IMR-90 (cell line): ENCODE data around the gene SLC16A5. TPM values are rescaled to one million over a fixed set of nuclear protein-coding genes. Genes with fewer than 3 reads are reported as not detected.

ENCODE experiments used
- ATAC-seq: fragments of 200-7000 bp; cut with Tn5 transposase; 2 replicates; pipeline ENCODE4 v1.9.1; 2020; ENCODE audit warnings: low read depth, mild to moderate bottlenecking, moderate library complexity
- BruUV-seq: library from RNA; stranded (reverse); fragments of 400-500 nt; replicated peaks from 2 replicates; lab custom pipeline; 2021; lab: Mats Ljungman, UMichigan
- CTCF ChIA-PET: fragments of 300-600 bp; formaldehyde crosslinking; extraction: SDS; loops from one replicate; lab custom pipeline; 2021; ENCODE audit warnings: antibody characterized with exemption; lab: Yijun Ruan, JAX
- POLR2A ChIA-PET: fragments of 300-600 bp; sonication (Branson Sonifier 250); formaldehyde crosslinking; loops from one replicate; lab custom pipeline; 2022; ENCODE audit warnings: antibody characterized with exemption; ENCODE audit not compliant: unreplicated experiment; lab: Charles Lee
- DNase-seq: peaks from one replicate; pipeline ENCODE4 v3.0.0; 2013
- H2AFZ ChIP-seq: replicated peaks from 2 replicates; pipeline ENCODE3; 2013; ENCODE audit warnings: low read length, mild to moderate bottlenecking; ENCODE audit not compliant: poor library complexity
- H2AK5ac ChIP-seq: 2 replicates; pipeline ENCODE4 v1.6.1; 2013; ENCODE audit warnings: low read depth, low read length, inconsistent platforms
- H2AK9ac ChIP-seq: replicated peaks from 2 replicates; pipeline ENCODE3; 2013; ENCODE audit warnings: mild to moderate bottlenecking, low read depth, low read length, moderate library complexity; ENCODE audit not compliant: poor library complexity
- H2BK120ac ChIP-seq: 2 replicates; pipeline ENCODE4 v1.6.1; 2013; ENCODE audit warnings: low read depth, low read length, inconsistent platforms
- H2BK15ac ChIP-seq: 3 replicates; pipeline ENCODE4 v1.6.1; 2013; ENCODE audit warnings: low read depth, low read length, inconsistent platforms
- H2BK20ac ChIP-seq: 2 replicates; pipeline ENCODE4 v1.6.1; 2013; ENCODE audit warnings: low read depth, mild to moderate bottlenecking, inconsistent platforms, low read length, moderate library complexity
- H2BK5ac ChIP-seq: 2 replicates; pipeline ENCODE4 v1.6.1; 2013; ENCODE audit warnings: mild to moderate bottlenecking, low read depth, low read length, inconsistent platforms; ENCODE audit not compliant: poor library complexity, severe bottlenecking
- H3K14ac ChIP-seq: replicated peaks from 2 replicates; pipeline ENCODE4 v1.6.1; 2013; ENCODE audit warnings: low read depth, low read length, inconsistent platforms
- H3K18ac ChIP-seq: 2 replicates; pipeline ENCODE4 v1.6.1; 2013; ENCODE audit warnings: low read depth, low read length, control low read depth
- H3K23ac ChIP-seq: 2 replicates; pipeline ENCODE4 v1.6.1; 2013; ENCODE audit warnings: low read depth, low read length, inconsistent platforms
- H3K27ac ChIP-seq: 2 replicates; pipeline ENCODE4 v1.5.1; 2013; ENCODE audit warnings: mild to moderate bottlenecking, control low read depth, low read length; ENCODE audit not compliant: insufficient read depth
- H3K27me3 ChIP-seq: 2 replicates; pipeline ENCODE4 v1.6.1; 2013; ENCODE audit warnings: low read length; ENCODE audit not compliant: control insufficient read depth, insufficient read depth
- H3K36me3 ChIP-seq: 2 replicates; pipeline ENCODE4 v1.6.1; 2013; ENCODE audit warnings: low read length, mixed read lengths; ENCODE audit not compliant: control insufficient read depth, insufficient read depth
- H3K4ac ChIP-seq: 2 replicates; pipeline ENCODE4 v1.6.1; 2013; ENCODE audit warnings: low read depth, low read length, inconsistent platforms
- H3K4me1 ChIP-seq: 2 replicates; pipeline ENCODE4 v1.6.1; 2013; ENCODE audit warnings: low read length, mixed read lengths; ENCODE audit not compliant: control insufficient read depth, insufficient read depth
- H3K4me2 ChIP-seq: 2 replicates; pipeline ENCODE4 v1.6.1; 2013; ENCODE audit warnings: low read depth, mild to moderate bottlenecking, control low read depth, low read length, moderate library complexity
- H3K4me3 ChIP-seq: 2 replicates; pipeline ENCODE4 v1.5.1; 2013; ENCODE audit warnings: low read depth, mild to moderate bottlenecking, control low read depth, low read length, moderate library complexity; ENCODE audit not compliant: insufficient read depth
- H3K56ac ChIP-seq: 2 replicates; pipeline ENCODE4 v1.6.1; 2013; ENCODE audit warnings: low read length, inconsistent platforms; ENCODE audit not compliant: insufficient read depth; ENCODE audit errors: extremely low read depth
- H3K79me1 ChIP-seq, 2 experiments: 2 replicates each; pipeline ENCODE4 v1.6.1; 2013; ENCODE audit warnings: low read length in 2 of 2, inconsistent platforms in 1 of 2, low read depth in 1 of 2
- H3K9ac ChIP-seq: 2 replicates; pipeline ENCODE4 v1.6.1; 2013; ENCODE audit warnings: low read depth, low read length, control low read depth
- H3K9me1 ChIP-seq: 2 replicates; pipeline ENCODE4 v1.6.1; 2013; ENCODE audit warnings: low read length, inconsistent platforms; ENCODE audit not compliant: insufficient read depth
- H3K9me3 ChIP-seq: 2 replicates; pipeline ENCODE4 v1.6.1; 2013; ENCODE audit warnings: low read length; ENCODE audit not compliant: control insufficient read depth, insufficient read depth
- H4K20me1 ChIP-seq: 2 replicates; pipeline ENCODE4 v1.6.1; 2013; ENCODE audit warnings: low read length, inconsistent platforms; ENCODE audit not compliant: insufficient read depth
- H4K5ac ChIP-seq: 2 replicates; pipeline ENCODE4 v1.6.1; 2013; ENCODE audit warnings: mild to moderate bottlenecking, low read depth, low read length, control low read depth
- H4K8ac ChIP-seq, 2 experiments: 2 replicates each; pipeline ENCODE4 v1.6.1; 2013; ENCODE audit warnings: low read depth in 2 of 2, low read length in 2 of 2, control low read depth in 1 of 2, inconsistent platforms in 1 of 2
- H4K91ac ChIP-seq: 2 replicates; pipeline ENCODE4 v1.6.1; 2013; ENCODE audit warnings: low read depth, low read length, inconsistent platforms; ENCODE audit not compliant: insufficient read depth
- BHLHE40 ChIP-seq: fragments of 150-350 bp; IDR thresholded peaks from 2 replicates; pipeline ENCODE4 v1.6.1; 2016; ENCODE audit warnings: mild to moderate bottlenecking, low read depth, low read length
- CHD1 ChIP-seq: IDR thresholded peaks from 2 replicates; pipeline ENCODE4 v1.6.1; 2012; ENCODE audit warnings: low read depth, low read length, improper control_type of control experiment
- CTCF ChIP-seq: conservative IDR thresholded peaks from 2 replicates; pipeline ENCODE4 v1.5.1; 2012; ENCODE audit warnings: mild to moderate bottlenecking, low read depth, low read length, improper control_type of control experiment
- FOS ChIP-seq: fragments of 150-350 bp; IDR thresholded peaks from 2 replicates; pipeline ENCODE4 v1.6.1; 2016; ENCODE audit warnings: low read depth, low read length
- MAFK ChIP-seq: IDR thresholded peaks from 2 replicates; pipeline ENCODE4 v1.6.1; 2012; ENCODE audit warnings: low read depth, low read length, improper control_type of control experiment
- MXI1 ChIP-seq: IDR thresholded peaks from 2 replicates; pipeline ENCODE4 v1.6.1; 2012; ENCODE audit warnings: low read depth, mild to moderate bottlenecking, low read length, moderate library complexity, borderline replicate concordance
- NFE2L2 ChIP-seq: fragments of 150-350 bp; IDR thresholded peaks from 2 replicates; pipeline ENCODE4 v1.6.1; 2016; ENCODE audit warnings: low read depth, mild to moderate bottlenecking, low read length
- POLR2A ChIP-seq: IDR thresholded peaks from 2 replicates; pipeline ENCODE4 v1.6.1; 2012; ENCODE audit warnings: mild to moderate bottlenecking, low read depth, low read length
- RAD21 ChIP-seq: IDR thresholded peaks from 2 replicates; pipeline ENCODE4 v1.6.1; 2012; ENCODE audit warnings: low read length, improper control_type of control experiment
- RCOR1 ChIP-seq: IDR thresholded peaks from 2 replicates; pipeline ENCODE4 v1.6.1; 2012; ENCODE audit warnings: mild to moderate bottlenecking, low read length, improper control_type of control experiment; ENCODE audit not compliant: insufficient replicate concordance
- RFX5 ChIP-seq: IDR thresholded peaks from 2 replicates; pipeline ENCODE4 v1.8.0; 2012; ENCODE audit warnings: low read depth, mild to moderate bottlenecking, low read length, moderate library complexity
- SMC3 ChIP-seq: fragments of 150-350 bp; IDR thresholded peaks from 2 replicates; pipeline ENCODE4 v1.6.1; 2016; ENCODE audit warnings: low read depth, mild to moderate bottlenecking, antibody characterized with exemption, low read length, moderate library complexity
- WGBS, 2 experiments: methylation state at CpG; one replicate each; pipeline versions ENCODE4 v1.1.5 to v1.1.7; 2013; ENCODE audit warnings: missing lambda C conversion rate in 2 of 2; ENCODE audit not compliant: insufficient read length in 1 of 2; ENCODE audit errors: extremely low coverage in 2 of 2; 5-methylcytosine and 5-hydroxymethylcytosine counted together
- dilution Hi-C: fragments of 300-500 bp; cut with HindIII; formaldehyde crosslinking; loops from one replicate; pipeline ENCODE4 v1.14.3; 2018; ENCODE audit warnings: low sequenced_read_pairs; ENCODE audit not compliant: unreplicated experiment
- in situ Hi-C: fragments of 300-500 bp; cut with MboI; formaldehyde crosslinking; loops from 3 replicates; pipeline ENCODE4 v1.14.3; 2019; ENCODE audit warnings: low sequenced_read_pairs, inconsistent platforms, mixed read lengths
- intact Hi-C: fragments of 100-400 bp; cut with micrococcal nuclease; formaldehyde crosslinking; loops from 2 replicates; pipeline ENCODE4 v1.10.0; 2022
- polyA plus RNA-seq, 3 experiments: library from polyadenylated mRNA; depleted of rRNA; stranded (reverse); fragments of >200 nt; gene quantifications; 2 replicates each; pipeline ENCODE4 v1.2.3, GENCODE V29; 2012; ENCODE audit warnings: low replicate concordance in 1 of 3
- total RNA-seq: library from RNA; depleted of rRNA; stranded (reverse); fragments of >200 nt; gene quantifications from 2 replicates; pipeline ENCODE4 v1.2.3, GENCODE V29; 2012
- TF ChIP-seq, protein P1 (sequence below): fragments of 150-350 bp; IDR thresholded peaks from 2 replicates; pipeline ENCODE4 v1.6.1; 2017; ENCODE audit warnings: mild to moderate bottlenecking, antibody characterized with exemption, low read length, low read depth

SLC16A5 gene
- total and polyA plus RNA-seq, 2 of the 4 experiments (the other 2 are of a cell fraction) = 1.8 to 7.1 TPM

DNA sequence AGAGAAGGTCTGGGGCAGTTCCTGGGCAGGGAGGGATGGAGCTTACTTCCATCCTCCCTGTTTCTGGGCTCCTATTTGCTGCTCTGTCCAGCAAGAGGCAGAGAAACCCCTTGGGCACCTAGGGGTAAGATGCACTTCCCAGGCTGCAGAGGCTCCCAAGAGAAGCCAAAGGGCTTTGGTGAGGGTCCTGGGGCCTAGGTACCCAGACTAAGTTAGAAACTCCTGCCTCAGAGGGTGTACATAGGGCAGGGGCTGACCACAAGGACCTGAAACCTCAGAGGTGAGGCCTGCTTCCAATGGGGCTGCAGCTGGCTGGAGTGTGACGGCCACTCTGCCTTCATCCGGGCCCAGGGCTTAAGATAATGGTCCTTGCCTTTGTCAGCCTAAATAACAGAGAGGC is 20.4 kb downstream of the SLC16A5 start:
- 83% methylated on average over 1 of the region's 2 CpGs; no CpG with 5 or more reads in 1 of the 2 experiments for WGBS, 2 experiments

More for the DNA sequence above, 20.4 kb downstream of the SLC16A5 start:
- Histone ChIP-seq H3K4me1 (0 out of 2 replicates have a peak, but pooled peaks cover 4% of the 10 kb centered on the region), H4K8ac (no peak overlapping the region), H3K4me2 (no peak overlapping the region), H3K36me3 (peaks cover 2% of the 10 kb centered on the region; the same call in 1 of the 2 replicates), H2AK5ac (no peak overlapping the region), H4K91ac (no peak overlapping the region), H4K5ac (no peak overlapping the region), H2BK120ac (no peak overlapping the region), H3K9me3 (no peaks in the 10 kb centered on the region), H3K4me3 (no peak overlapping the region), H3K27ac (no peak overlapping the region), H2BK15ac (no peak overlapping the region), H2BK5ac (no peak overlapping the region), H2BK20ac (no peak overlapping the region), H2AFZ (no peak overlapping the region), H3K79me1 (peaks cover 17 to 24% of the 10 kb centered on the region in 2 experiments), H3K4ac (no peak overlapping the region), H3K14ac (no peak overlapping the region), H3K9ac (no peak overlapping the region), H3K56ac (no peak overlapping the region), H2AK9ac (no peak overlapping the region), H3K9me1 (0 out of 2 replicates have a peak, but pooled peaks cover 5% of the 10 kb centered on the region), H3K27me3 (peaks cover 2% of the 10 kb centered on the region; the same call in 1 of the 2 replicates), H3K23ac (no peak overlapping the region), H3K18ac (no peak overlapping the region), H4K20me1 (no peaks in the 10 kb centered on the region)
- dilution Hi-C loops (no loop called here), intact Hi-C loops (loop anchor here (5.0 kb wide), 1 partner anchor 36 kb away; no protein-coding TSS in a partner anchor), in situ Hi-C loops (no loop called here)
- DNase-seq (no peak), ATAC-seq (no peak)
- ChIA-PET POLR2A (no interaction called here), CTCF (interaction anchor here (1.0 kb wide), 1 partner anchor 47 kb away, joined by 3 read pairs; no protein-coding TSS in a partner anchor)
- BruUV-seq = no TSS peak
- no peak for TF ChIP-seq CHD1
- TF ChIP-seq, protein P1, sequence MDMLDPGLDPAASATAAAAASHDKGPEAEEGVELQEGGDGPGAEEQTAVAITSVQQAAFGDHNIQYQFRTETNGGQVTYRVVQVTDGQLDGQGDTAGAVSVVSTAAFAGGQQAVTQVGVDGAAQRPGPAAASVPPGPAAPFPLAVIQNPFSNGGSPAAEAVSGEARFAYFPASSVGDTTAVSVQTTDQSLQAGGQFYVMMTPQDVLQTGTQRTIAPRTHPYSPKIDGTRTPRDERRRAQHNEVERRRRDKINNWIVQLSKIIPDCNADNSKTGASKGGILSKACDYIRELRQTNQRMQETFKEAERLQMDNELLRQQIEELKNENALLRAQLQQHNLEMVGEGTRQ = no peak
- no peak for TF ChIP-seq RAD21
- TF ChIP-seq CTCF = no peak
- TF ChIP-seq SMC3 = no peak
- no peak for TF ChIP-seq BHLHE40
- no peak for TF ChIP-seq RFX5
- no peak for TF ChIP-seq MXI1
- no peak for TF ChIP-seq NFE2L2
- TF ChIP-seq MAFK = no peak
- no peak for TF ChIP-seq FOS
- TF ChIP-seq POLR2A = no peak
- TF ChIP-seq RCOR1 = no peak
